Activated T-cell treated with anti-CD3 and anti-CD28 coated beads for 24 hours (primary cell): ENCODE results near the gene SUGCT.

Experiments
- DNase-seq: peaks from one replicate; pipeline ENCODE4 v3.0.0-alpha.2; 2020; ENCODE audit warnings: low read depth

SUGCT gene

GRCh38 chr7:40828686-40829600 is 694.1 kb downstream of the SUGCT start:
- no peak for DNase-seq

- no peak for DNase-seq
Observed at GRCh38 chr7:40833191-40833887, 698.5 kb downstream of the SUGCT start.

- no peak for DNase-seq
Observed at GRCh38 chr7:40833888-40834234, 699.1 kb downstream of the SUGCT start.

- DNase-seq, result no peak
Observed at GRCh38 chr7:40836218-40836617, 701.4 kb downstream of the SUGCT start.

- DNase-seq, result no peak
Observed at GRCh38 chr7:40839881-40840280, 705.1 kb downstream of the SUGCT start.

GRCh38 chr7:40840990-40841389 is 706.2 kb downstream of the SUGCT start:
- no peak for DNase-seq

- no peak for DNase-seq
Observed at GRCh38 chr7:40842641-40843040, 707.8 kb downstream of the SUGCT start.

GRCh38 chr7:40843338-40843985 is 708.7 kb downstream of the SUGCT start:
- no peak for DNase-seq

- no peak for DNase-seq
Observed at GRCh38 chr7:40845943-40846342, 711.1 kb downstream of the SUGCT start.

- no peak for DNase-seq
Observed at GRCh38 chr7:40847921-40848320, 713.1 kb downstream of the SUGCT start.

GRCh38 chr7:40848541-40849221 is 713.9 kb downstream of the SUGCT start:
- no peak for DNase-seq

GRCh38 chr7:40850017-40850416 is 715.2 kb downstream of the SUGCT start:
- DNase-seq, result no peak

GRCh38 chr7:40851001-40851400 is 716.2 kb downstream of the SUGCT start:
- DNase-seq, result no peak

GRCh38 chr7:40859076-40859475 is 724.3 kb downstream of the SUGCT start:
- no peak for DNase-seq

- no peak for DNase-seq
Observed at GRCh38 chr7:40859965-40860543, 725.2 kb downstream of the SUGCT start.

GRCh38 chr7:40865441-40866233 is 730.8 kb downstream of the SUGCT start:
- no peak for DNase-seq

GRCh38 chr7:40866601-40867000 is 731.8 kb downstream of the SUGCT start:
- DNase-seq, result no peak

- no peak for DNase-seq
Observed at GRCh38 chr7:40870108-40870507, 735.3 kb downstream of the SUGCT start.

GRCh38 chr7:40873248-40873647 is 738.4 kb downstream of the SUGCT start:
- no peak for DNase-seq

GRCh38 chr7:40874756-40875155 is 740.0 kb downstream of the SUGCT start:
- DNase-seq, result no peak

GRCh38 chr7:40876601-40877000 is 741.8 kb downstream of the SUGCT start:
- no peak for DNase-seq
